NB4 (cell line): Measurements from ENCODE around the gene CAMK1G.

Source experiments
- DNase-seq: peaks from one replicate; pipeline ENCODE4 v3.0.0; 2010; ENCODE audit warnings: low read depth
- H3K4me3 ChIP-seq: one replicate; pipeline ENCODE4 v1.5.1; 2011; ENCODE audit warnings: mild to moderate bottlenecking, low read depth, low read length, moderate library complexity
- CTCF ChIP-seq: IDR thresholded peaks from one replicate; pipeline ENCODE4 v1.5.1; 2012; ENCODE audit warnings: low read depth, low read length
- MYC ChIP-seq: IDR thresholded peaks from 2 replicates; pipeline ENCODE4 v1.6.1; 2011; ENCODE audit warnings: low read depth, low read length
- POLR2A ChIP-seq: IDR thresholded peaks from 2 replicates; pipeline ENCODE4 v1.6.1; 2011; ENCODE audit warnings: mild to moderate bottlenecking; ENCODE audit not compliant: insufficient read length; ENCODE audit errors: extremely low read depth
- TF ChIP-seq, protein P1 (sequence below): IDR thresholded peaks from 2 replicates; pipeline ENCODE4 v1.6.1; 2011; ENCODE audit warnings: low read depth, low read length

CAMK1G gene

DNA sequence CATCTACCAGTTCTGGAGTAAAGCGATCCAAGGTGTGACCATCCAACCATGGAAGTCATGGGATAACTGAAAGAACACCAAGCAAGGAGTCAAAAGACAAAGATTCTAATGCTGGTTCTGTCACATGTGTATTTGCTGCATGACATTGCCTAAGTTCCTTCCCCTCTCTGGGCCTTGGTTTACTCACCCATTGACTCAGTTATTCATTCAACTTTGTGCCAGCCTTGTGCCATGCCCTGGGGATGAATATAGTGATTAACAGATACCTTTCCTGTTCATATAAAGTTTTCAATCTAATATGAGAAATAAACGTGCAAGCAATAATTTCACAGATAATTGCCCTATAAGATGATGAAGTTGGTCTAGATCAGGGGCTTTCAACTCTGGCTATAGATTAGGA lies 33.0 kb upstream of the CAMK1G start:
- H3K4me3 ChIP-seq, result no peak overlapping the region
- DNase-seq, result no peak
- no peak for TF ChIP-seq POLR2A
- no peak for TF ChIP-seq CTCF
- no peak for TF ChIP-seq MYC
- TF ChIP-seq, protein P1, sequence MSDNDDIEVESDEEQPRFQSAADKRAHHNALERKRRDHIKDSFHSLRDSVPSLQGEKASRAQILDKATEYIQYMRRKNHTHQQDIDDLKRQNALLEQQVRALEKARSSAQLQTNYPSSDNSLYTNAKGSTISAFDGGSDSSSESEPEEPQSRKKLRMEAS, result no peak

- DNase-seq, result no peak
- H3K4me3 ChIP-seq, result no peak overlapping the region
- TF ChIP-seq MYC (no peak), CTCF (no peak), POLR2A (no peak)
- TF ChIP-seq, protein P1, result no peak
Measured at GRCh38 chr1:209552406-209553264, 30.9 kb upstream of the CAMK1G start.

DNA sequence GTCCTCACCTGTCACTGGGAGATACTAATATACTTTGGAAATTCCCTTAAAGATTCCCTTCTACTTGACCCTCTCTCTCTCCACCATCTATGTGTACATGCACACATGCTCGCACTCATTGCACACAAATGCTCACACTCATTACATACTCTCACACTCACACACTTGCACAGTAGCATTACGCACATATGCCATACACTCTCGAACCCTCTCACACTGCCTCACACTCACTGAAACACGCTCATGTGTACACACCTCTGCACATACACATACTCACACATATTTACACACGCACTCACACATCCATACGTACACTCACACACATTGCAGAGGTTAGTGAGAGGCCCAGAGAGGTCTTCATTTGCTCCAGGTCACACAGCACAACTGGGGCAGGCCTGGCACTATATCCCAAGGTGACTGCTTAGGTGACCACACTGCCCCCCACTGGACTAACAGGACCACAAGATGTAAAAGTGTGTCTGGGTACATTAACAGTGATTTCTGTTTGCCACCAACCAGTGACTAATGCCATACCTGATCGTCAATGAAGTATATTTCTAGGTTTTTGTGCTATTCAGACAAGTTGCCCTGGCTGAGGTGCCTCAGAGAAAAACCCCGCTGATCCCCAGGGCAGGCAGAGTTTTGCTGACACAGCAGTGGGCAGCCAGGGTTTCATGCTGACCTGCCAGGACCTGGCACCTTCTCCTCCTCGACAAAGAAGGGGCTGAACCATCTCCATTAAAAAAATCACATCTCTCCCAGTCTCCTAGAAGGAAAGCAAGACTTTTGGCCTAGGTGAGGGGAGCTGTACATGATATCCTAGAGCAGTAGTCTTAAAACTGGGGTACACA lies 28.5 kb upstream of the CAMK1G start:
- no peak overlapping the region for H3K4me3 ChIP-seq
- no peak for TF ChIP-seq CTCF
- TF ChIP-seq POLR2A, result no peak
- TF ChIP-seq, protein P1, result no peak
- TF ChIP-seq MYC, result no peak
- DNase-seq, result peak; percentile 9

DNA sequence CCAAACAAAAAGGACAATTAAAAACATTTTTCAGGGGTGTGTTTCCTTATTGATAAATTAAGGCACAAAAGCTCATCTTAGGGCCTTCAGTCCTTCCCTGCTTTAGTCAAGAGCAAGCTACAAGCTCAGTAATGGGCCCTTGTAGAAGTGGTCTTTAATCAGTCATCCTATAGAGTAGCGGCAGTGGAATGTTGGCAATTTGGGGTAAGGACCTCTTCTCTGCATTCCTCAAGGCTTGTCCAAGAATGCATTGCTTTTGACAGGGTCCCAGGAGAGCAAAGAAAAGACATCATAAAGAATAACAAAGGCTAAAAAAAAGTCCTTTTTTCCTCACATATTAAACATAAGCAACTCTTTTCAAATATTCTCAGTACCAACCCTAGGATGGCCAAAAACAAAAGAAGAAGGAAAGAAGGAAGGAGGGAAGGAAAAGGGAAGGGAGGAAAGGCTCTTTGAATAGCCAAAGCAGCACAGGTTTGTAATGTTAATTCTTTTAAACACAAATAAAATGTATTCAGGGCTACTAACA lies 27.3 kb upstream of the CAMK1G start:
- DNase-seq, result no peak
- TF ChIP-seq POLR2A, result no peak
- TF ChIP-seq MYC, result no peak
- no peak for TF ChIP-seq CTCF
- TF ChIP-seq, protein P1, result no peak
- no peak overlapping the region for H3K4me3 ChIP-seq

- TF ChIP-seq MYC (no peak), CTCF (no peak), POLR2A (no peak)
- TF ChIP-seq, protein P1, result no peak
Measured at GRCh38 chr1:209557221-209557620, 26.3 kb upstream of the CAMK1G start.

More at GRCh38 chr1:209557221-209557620, 26.3 kb upstream of the CAMK1G start:
- DNase-seq, result no peak
- H3K4me3 ChIP-seq, result no peak overlapping the region
